CD4-positive, alpha-beta T cell (primary cell): ENCODE results near the gene PPOX. TPM values are rescaled to one million over a fixed set of nuclear protein-coding genes. Genes with fewer than 3 reads are reported as not detected.

Source experiments
- ATAC-seq: fragments of 200-7000 bp; cut with Tn5 transposase; one replicate; pipeline ENCODE4 v1.10.0; 2022; ENCODE audit warnings: mild to moderate bottlenecking; ENCODE audit not compliant: poor library complexity
- CTCF ChIA-PET: fragments of 350-600 bp; sonication (Branson Sonifier 250); formaldehyde crosslinking; loops from one replicate; lab custom pipeline; 2021; ENCODE audit warnings: antibody characterized with exemption, inconsistent platforms; lab: Charles Lee
- POLR2A ChIA-PET: fragments of 350-600 bp; sonication (Branson Sonifier 250); formaldehyde crosslinking; loops from one replicate; lab custom pipeline; 2021; ENCODE audit warnings: antibody characterized with exemption, inconsistent platforms; lab: Charles Lee
- DNase-seq, 14 experiments: peaks; one replicate each; pipeline ENCODE4 v3.0.0-alpha.2; 2013 to 2020; ENCODE audit warnings: mixed read lengths in 2 of 14
- H3K27ac ChIP-seq, 2 donors: one replicate each; pipeline versions ENCODE4 v1.5.1 to v1.7.0; 2013; ENCODE audit warnings: low read length in 2 of 2, low read depth in 1 of 2, mild to moderate bottlenecking in 1 of 2
- H3K27me3 ChIP-seq, 2 experiments: 1 replicate in 1 of 2; 2 replicates in 1 of 2; pipeline versions ENCODE4 v1.6.1 to v1.7.0; 2013; ENCODE audit warnings: low read length in 2 of 2, control low read depth in 1 of 2, mild to moderate bottlenecking in 1 of 2, moderate library complexity in 1 of 2; ENCODE audit not compliant: insufficient read depth in 2 of 2, control insufficient read depth in 1 of 2
- H3K36me3 ChIP-seq: one replicate; pipeline ENCODE4 v1.6.1; 2013; ENCODE audit warnings: low read length, control low read depth; ENCODE audit not compliant: insufficient read depth
- H3K4me1 ChIP-seq: one replicate; pipeline ENCODE4 v1.6.1; 2013; ENCODE audit warnings: low read length, control low read depth; ENCODE audit not compliant: insufficient read depth
- H3K4me3 ChIP-seq: one replicate; pipeline ENCODE4 v1.5.1; 2013; ENCODE audit warnings: mild to moderate bottlenecking, low read length, moderate library complexity
- H3K9me3 ChIP-seq, 2 experiments: 1 replicate in 1 of 2; 2 replicates in 1 of 2; pipeline versions ENCODE4 v1.6.1 to v1.7.0; 2013; ENCODE audit warnings: low read length in 2 of 2, mild to moderate bottlenecking in 2 of 2, control low read depth in 1 of 2, moderate library complexity in 1 of 2; ENCODE audit not compliant: control insufficient read depth in 1 of 2, insufficient read depth in 1 of 2
- H3K27ac Mint-ChIP-seq: one replicate; pipeline ENCODE4 v1.8.0; 2020; ENCODE audit warnings: mixed read lengths
- H3K27me3 Mint-ChIP-seq: one replicate; pipeline ENCODE4 v1.8.0; 2021; ENCODE audit warnings: mixed read lengths
- H3K36me3 Mint-ChIP-seq: one replicate; pipeline ENCODE4 v1.8.0; 2021; ENCODE audit warnings: low read depth, mixed read lengths
- H3K4me1 Mint-ChIP-seq: one replicate; pipeline ENCODE4 v1.8.0; 2021; ENCODE audit warnings: low read depth, mixed read lengths
- H3K4me3 Mint-ChIP-seq: one replicate; pipeline ENCODE4 v1.8.0; 2020; ENCODE audit warnings: mild to moderate bottlenecking, mixed read lengths
- H3K9me3 Mint-ChIP-seq: one replicate; pipeline ENCODE4 v1.8.0; 2020; ENCODE audit warnings: mixed read lengths
- CTCF ChIP-seq: fragments of 200-600 bp; IDR thresholded peaks from one replicate; pipeline ENCODE4 v1.8.0; 2022; ENCODE audit warnings: antibody characterized with exemption, mild to moderate bottlenecking
- intact Hi-C, 2 experiments: fragments of 100-400 bp; cut with DNase I in 1 of 2; cut with micrococcal nuclease in 1 of 2; formaldehyde crosslinking; loops; one replicate each; pipeline versions ENCODE4 v1.15.1 to v1.9.0; 2023 to 2025; cut with DNase I, micrococcal nuclease
- total RNA-seq, 174 experiments: library from RNA in 2 of 174; stranded (reverse) in 2 of 174; gene quantifications; one replicate each; pipeline ENCODE4 v1.2.3 and lab custom pipeline; 2021 to 2026

The PPOX gene
- total RNA-seq, 2 experiments from 2014 or later, result 28.6 to 31.5 TPM

- Histone ChIP-seq H3K4me1 (peaks cover 76% of the 10 kb centered on the region), H3K4me3 (peak within 1 kb of the TSS; percentile 77), H3K27me3 (no peaks in the 10 kb centered on the region), H3K36me3 (peaks cover 35% of the 10 kb centered on the region), H3K27ac (peak within 1 kb of the TSS; percentile 82 to 89), H3K9me3 (no peaks in the 10 kb centered on the region)
- DNase-seq, result peak; percentile 84 to 98 (median 93)
- ChIA-PET POLR2A (interaction anchor here (0.8 to 3.5 kb wide), 11 partner anchors 8 to 214 kb away, joined by 3 to 31 read pairs (median 5); partner anchors contain the start of genes ARHGAP30, DEDD, NDUFS2 and PPOX), CTCF (interaction anchor here (0.9 to 2.3 kb wide), 5 partner anchors 10 to 205 kb away, joined by 3 to 18 read pairs (median 6); partner anchors contain the start of genes PPOX and TOMM40L)
- Mint-ChIP-seq H3K36me3 (peaks cover 50% of the 10 kb centered on the region), H3K4me3 (peak within 1 kb of the TSS; percentile 100), H3K27ac (peak within 1 kb of the TSS; percentile 97), H3K9me3 (no peaks in the 10 kb centered on the region), H3K27me3 (no peaks in the 10 kb centered on the region), H3K4me1 (peaks cover 72% of the 10 kb centered on the region)
- intact Hi-C loops, result loop anchor here in 1 of 2 experiments (2.0 to 5.0 kb wide), 2 partner anchors 15 to 45 kb away; partner anchors contain the start of gene APOA2
- peak; percentile 90 for ATAC-seq
- TF ChIP-seq CTCF, result no peak
Observed at GRCh38 chr1:161177112-161177935, 11.1 kb downstream of the PPOX start, which contains the start of gene B4GALT3. TSS of gene B4GALT3 (minus strand) at chr1:161177507. CDS start at chr1:161176060, 1,447 bp downstream.

GRCh38 chr1:161177936-161178244 is 11.7 kb downstream of the PPOX start:
- no peaks in the 10 kb centered on the region for H3K9me3 Mint-ChIP-seq

More at GRCh38 chr1:161177936-161178244, 11.7 kb downstream of the PPOX start:
- no peaks in the 10 kb centered on the region for H3K27me3 ChIP-seq
- Mint-ChIP-seq H3K27ac (peak overlapping the region; percentile 97), H3K36me3 (peaks cover 44% of the 10 kb centered on the region), H3K4me1 (peaks cover 73% of the 10 kb centered on the region), H3K27me3 (no peaks in the 10 kb centered on the region), H3K4me3 (peak overlapping the region; percentile 100)
- H3K4me1 ChIP-seq, result peaks cover 76% of the 10 kb centered on the region
- ATAC-seq (no peak), DNase-seq (no peak)
- POLR2A ChIA-PET, result interaction anchor here (0.8 to 3.5 kb wide), 8 partner anchors 8 to 213 kb away, joined by 3 to 31 read pairs (median 10); partner anchors contain the start of genes ARHGAP30, DEDD, NDUFS2 and PPOX
- intact Hi-C loops, result loop anchor here in 1 of 2 experiments (2.0 to 5.0 kb wide), 2 partner anchors 15 to 44 kb away; partner anchors contain the start of gene APOA2
- peaks cover 30% of the 10 kb centered on the region for H3K36me3 ChIP-seq
- no peaks in the 10 kb centered on the region for H3K9me3 ChIP-seq
- CTCF ChIA-PET, result interaction anchor here (1.9 to 2.3 kb wide), 4 partner anchors 9 to 48 kb away, joined by 4 to 18 read pairs (median 6); partner anchors contain the start of genes PPOX and TOMM40L
- H3K27ac ChIP-seq, result peak overlapping the region; percentile 82 to 89
- H3K4me3 ChIP-seq, result peak overlapping the region; percentile 77
- no peak for TF ChIP-seq CTCF
